HEK293 (cell line): ENCODE results near the gene AGPAT4.

Experiments
- CTCF ChIA-PET: fragments of 350-600 bp; formaldehyde crosslinking; extraction: SDS; loops from one replicate; lab custom pipeline; 2021; ENCODE audit warnings: antibody characterized with exemption; lab: Yijun Ruan, JAX
- POLR2A ChIA-PET: fragments of 300-600 bp; formaldehyde crosslinking; extraction: SDS; loops from one replicate; lab custom pipeline; 2020; ENCODE audit warnings: antibody characterized with exemption, inconsistent platforms; lab: Yijun Ruan, JAX
- H3K27ac ChIP-seq: fragments of 200-500 bp; sonication (Bioruptor generic); 2 replicates; pipeline ENCODE4 v1.5.1; 2014; ENCODE audit warnings: low read depth, low read length, control low read depth, inconsistent platforms; ENCODE audit errors: extremely low read depth
- H3K36me3 ChIP-seq, 2 experiments: fragments of 200-500 bp in 1 of 2; sonication (Bioruptor generic) in 1 of 2; 1 replicate in 1 of 2; 2 replicates in 1 of 2; pipeline ENCODE4 v1.5.1; 2014 to 2017; ENCODE audit warnings: inconsistent platforms in 2 of 2, low read length in 2 of 2; ENCODE audit not compliant: control insufficient read depth in 2 of 2, insufficient read depth in 1 of 2
- H3K4me1 ChIP-seq: fragments of 200-500 bp; sonication (Bioruptor generic); 2 replicates; pipeline ENCODE4 v1.5.1; 2014; ENCODE audit warnings: mild to moderate bottlenecking, low read length, inconsistent platforms; ENCODE audit not compliant: control insufficient read depth, insufficient read depth
- H3K4me3 ChIP-seq: 2 replicates; pipeline ENCODE4 v1.5.1; 2011; ENCODE audit warnings: low read depth, mild to moderate bottlenecking, control low read depth, low read length, moderate library complexity
- H3K9me3 ChIP-seq: fragments of 200-500 bp; sonication (Bioruptor generic); 2 replicates; pipeline ENCODE4 v1.5.1; 2014; ENCODE audit warnings: low read depth, low read length, inconsistent platforms; ENCODE audit not compliant: control insufficient read depth, insufficient read depth
- KLF16 ChIP-seq: fragments of 450-650 bp; formaldehyde crosslinking; IDR thresholded peaks from 2 replicates; pipeline ENCODE4 v1.5.1; 2017; ENCODE audit warnings: missing biosample characterization, missing genetic modification characterization
- TCF7L2 ChIP-seq: IDR thresholded peaks from 2 replicates; pipeline ENCODE4 v1.6.1; 2011; ENCODE audit warnings: low read depth, mild to moderate bottlenecking, inconsistent platforms, low read length, moderate library complexity, borderline replicate concordance
- ZBTB6 ChIP-seq: fragments of 450-650 bp; formaldehyde crosslinking; IDR thresholded peaks from 2 replicates; pipeline ENCODE4 v1.5.1; 2017; ENCODE audit warnings: missing biosample characterization, missing genetic modification characterization
- ZIC2 ChIP-seq: fragments of 450-650 bp; formaldehyde crosslinking; IDR thresholded peaks from 2 replicates; pipeline ENCODE4 v1.5.1; 2016; ENCODE audit warnings: missing biosample characterization, missing genetic modification characterization
- ZNF146 ChIP-seq: fragments of 450-650 bp; formaldehyde crosslinking; IDR thresholded peaks from 2 replicates; pipeline ENCODE4 v1.5.1; 2016; ENCODE audit warnings: missing biosample characterization, missing genetic modification characterization
- ZNF23 ChIP-seq: fragments of 450-650 bp; formaldehyde crosslinking; IDR thresholded peaks from 2 replicates; pipeline ENCODE4 v1.5.1; 2016; ENCODE audit warnings: missing biosample characterization, missing genetic modification characterization, borderline replicate concordance
- ZNF266 ChIP-seq: fragments of 450-650 bp; formaldehyde crosslinking; IDR thresholded peaks from 2 replicates; pipeline ENCODE4 v1.5.1; 2016; ENCODE audit warnings: missing biosample characterization, missing genetic modification characterization, low read depth
- ZNF280D ChIP-seq: fragments of 450-650 bp; formaldehyde crosslinking; IDR thresholded peaks from 2 replicates; pipeline ENCODE4 v1.5.1; 2016; ENCODE audit warnings: missing biosample characterization, missing genetic modification characterization
- ZNF335 ChIP-seq: fragments of 450-650 bp; formaldehyde crosslinking; conservative IDR thresholded peaks from 2 replicates; pipeline ENCODE4 v1.5.1; 2016; ENCODE audit warnings: missing biosample characterization, missing genetic modification characterization
- ZNF362 ChIP-seq: fragments of 450-650 bp; formaldehyde crosslinking; IDR thresholded peaks from 2 replicates; pipeline ENCODE4 v1.5.1; 2016; ENCODE audit warnings: missing biosample characterization, missing genetic modification characterization
- ZNF48 ChIP-seq: fragments of 450-650 bp; formaldehyde crosslinking; IDR thresholded peaks from 2 replicates; pipeline ENCODE4 v1.5.1; 2016; ENCODE audit warnings: missing biosample characterization, missing genetic modification characterization
- ZNF518A ChIP-seq: fragments of 450-650 bp; formaldehyde crosslinking; conservative IDR thresholded peaks from 2 replicates; pipeline ENCODE4 v1.5.1; 2016; ENCODE audit warnings: low read depth, missing biosample characterization, missing genetic modification characterization
- ZNF529 ChIP-seq: fragments of 450-650 bp; formaldehyde crosslinking; IDR thresholded peaks from 2 replicates; pipeline ENCODE4 v1.5.1; 2017; ENCODE audit warnings: missing genetic modification characterization, missing biosample characterization; ENCODE audit not compliant: insufficient replicate concordance
- ZNF560 ChIP-seq: fragments of 450-650 bp; formaldehyde crosslinking; IDR thresholded peaks from 2 replicates; pipeline ENCODE4 v1.5.1; 2017; ENCODE audit warnings: missing biosample characterization, missing genetic modification characterization, borderline replicate concordance
- ZNF624 ChIP-seq: fragments of 450-650 bp; formaldehyde crosslinking; IDR thresholded peaks from 2 replicates; pipeline ENCODE4 v1.5.1; 2017; ENCODE audit warnings: missing biosample characterization, missing genetic modification characterization
- ZNF677 ChIP-seq: fragments of 450-650 bp; IDR thresholded peaks from 2 replicates; pipeline ENCODE4 v1.5.0; 2018; ENCODE audit warnings: missing biosample characterization, mild to moderate bottlenecking, missing genetic modification characterization, moderate library complexity
- ZNF777 ChIP-seq: fragments of 450-650 bp; formaldehyde crosslinking; IDR thresholded peaks from 2 replicates; pipeline ENCODE4 v1.5.1; 2017; ENCODE audit warnings: missing biosample characterization, missing genetic modification characterization, borderline replicate concordance
- ZSCAN18 ChIP-seq: fragments of 450-650 bp; formaldehyde crosslinking; IDR thresholded peaks from 2 replicates; pipeline ENCODE4 v1.5.1; 2016; ENCODE audit warnings: missing biosample characterization, missing genetic modification characterization

Gene AGPAT4

GRCh38 chr6:161150566-161150965, 123.3 kb downstream of the AGPAT4 start (continued):
- no peak for TF ChIP-seq ZBTB6 (tag by site-specific recombination)
- no peak for TF ChIP-seq ZNF518A (tag by site-specific recombination)
- TF ChIP-seq ZNF777 = no peak
- no peak for TF ChIP-seq ZNF529 (tag by site-specific recombination)

- POLR2A ChIA-PET = no interaction called here
- CTCF ChIA-PET = interaction anchor here (0.6 to 1.5 kb wide), 4 partner anchors 22 to 221 kb away, joined by 3 to 6 read pairs (median 4); no protein-coding TSS in a partner anchor
- Histone ChIP-seq H3K4me1 (no peaks in the 10 kb centered on the region), H3K9me3 (no peaks in the 10 kb centered on the region), H3K4me3 (no peak overlapping the region), H3K27ac (no peak overlapping the region), H3K36me3 (peaks cover 0 to 72% of the 10 kb centered on the region in 2 experiments; a peak in 1 of 3 replicates)
- TF ChIP-seq ZNF362 (tag by site-specific recombination) (no peak), ZNF146 (no peak)
Measured at GRCh38 chr6:161150136-161150535, 123.7 kb downstream of the AGPAT4 start.

GRCh38 chr6:161143663-161144430, 130.0 kb downstream of the AGPAT4 start:
- ChIA-PET CTCF (interaction anchor here (1.0 kb wide), 1 partner anchor 11 kb away, joined by 4 read pairs; no protein-coding TSS in a partner anchor), POLR2A (no interaction called here)
- H3K27ac ChIP-seq = no peak overlapping the region
- H3K4me1 ChIP-seq = no peaks in the 10 kb centered on the region
- H3K4me3 ChIP-seq = no peak overlapping the region
- peaks cover 0 to 55% of the 10 kb centered on the region in 2 experiments; a peak in 2 of 3 replicates for H3K36me3 ChIP-seq
- H3K9me3 ChIP-seq = no peaks in the 10 kb centered on the region
- TF ChIP-seq ZNF266 (tag by site-specific recombination) (no peak), ZNF280D (tag by site-specific recombination) (no peak), ZNF677 (no peak), ZNF23 (tag by site-specific recombination) (no peak), ZSCAN18 (no peak), ZNF362 (tag by site-specific recombination) (no peak), ZNF335 (tag by site-specific recombination) (no peak), ZIC2 (no peak), ZNF560 (tag by site-specific recombination) (no peak), ZNF624 (no peak), KLF16 (tag by site-specific recombination) (no peak), TCF7L2 (no peak), ZNF48 (tag by site-specific recombination) (no peak)
